Measurements from ENCODE around the gene PER1. TPM values are rescaled to one million over a fixed set of nuclear protein-coding genes. Genes with fewer than 3 reads are reported as not detected.
"Not testable (repeated sequence)": the region's sequence is repeated elsewhere in the genome, so short reads cannot be mapped to it uniquely, and the experiment has no call there.

Gene PER1
- total RNA-seq, 2 experiments from 2014 or later = 123 to 129 TPM

DNA sequence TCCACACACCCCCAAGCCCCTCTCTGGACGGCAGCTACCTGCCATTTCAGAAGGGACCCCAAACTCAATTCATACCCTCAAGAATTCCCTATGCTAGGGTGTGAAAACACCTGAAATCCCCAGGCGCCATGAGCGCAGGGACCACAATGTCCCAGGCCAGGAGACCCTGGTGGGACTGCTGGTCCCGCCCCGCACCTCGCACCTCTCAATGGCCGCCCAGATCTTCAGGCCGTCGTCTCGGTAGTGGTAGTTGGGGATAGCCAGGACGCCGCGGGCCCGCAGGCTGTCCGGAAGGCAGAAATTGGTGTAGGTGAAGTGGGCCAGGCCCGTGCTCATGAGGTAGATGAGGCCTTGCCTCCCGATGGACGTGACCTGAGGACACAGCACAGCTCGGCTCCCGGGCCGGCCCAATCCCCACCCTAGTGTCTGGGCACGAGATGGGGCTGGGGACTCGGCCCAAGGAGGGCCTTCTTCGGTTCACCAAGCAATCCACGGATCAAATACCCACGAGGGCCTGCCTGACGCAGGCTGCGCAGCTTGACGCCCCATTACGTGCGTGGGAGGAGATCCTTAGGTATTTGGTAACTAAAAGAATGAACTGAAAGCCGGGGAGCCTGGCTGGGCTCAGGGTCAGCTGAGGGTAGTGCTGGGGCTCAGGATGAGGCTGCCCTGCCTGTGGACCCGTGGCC lies 43.1 kb downstream of the PER1 start:
- H3K4me1 Mint-ChIP-seq (ENCODE audit: low read depth) = no peaks in the 10 kb centered on the region
- no peak overlapping the region for H3K27ac Mint-ChIP-seq
- H3K36me3 Mint-ChIP-seq (ENCODE audit: low read depth) = no peaks in the 10 kb centered on the region
- no peak overlapping the region for H3K4me3 Mint-ChIP-seq
- POLR2A ChIA-PET = interaction anchor here (1.5 to 3.5 kb wide), 3 partner anchors 10 to 64 kb away, joined by 3 to 18 read pairs (median 8); partner anchors contain the start of gene ALOXE3
- TF ChIP-seq, protein P1, sequence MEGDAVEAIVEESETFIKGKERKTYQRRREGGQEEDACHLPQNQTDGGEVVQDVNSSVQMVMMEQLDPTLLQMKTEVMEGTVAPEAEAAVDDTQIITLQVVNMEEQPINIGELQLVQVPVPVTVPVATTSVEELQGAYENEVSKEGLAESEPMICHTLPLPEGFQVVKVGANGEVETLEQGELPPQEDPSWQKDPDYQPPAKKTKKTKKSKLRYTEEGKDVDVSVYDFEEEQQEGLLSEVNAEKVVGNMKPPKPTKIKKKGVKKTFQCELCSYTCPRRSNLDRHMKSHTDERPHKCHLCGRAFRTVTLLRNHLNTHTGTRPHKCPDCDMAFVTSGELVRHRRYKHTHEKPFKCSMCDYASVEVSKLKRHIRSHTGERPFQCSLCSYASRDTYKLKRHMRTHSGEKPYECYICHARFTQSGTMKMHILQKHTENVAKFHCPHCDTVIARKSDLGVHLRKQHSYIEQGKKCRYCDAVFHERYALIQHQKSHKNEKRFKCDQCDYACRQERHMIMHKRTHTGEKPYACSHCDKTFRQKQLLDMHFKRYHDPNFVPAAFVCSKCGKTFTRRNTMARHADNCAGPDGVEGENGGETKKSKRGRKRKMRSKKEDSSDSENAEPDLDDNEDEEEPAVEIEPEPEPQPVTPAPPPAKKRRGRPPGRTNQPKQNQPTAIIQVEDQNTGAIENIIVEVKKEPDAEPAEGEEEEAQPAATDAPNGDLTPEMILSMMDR (IDR thresholded peaks at IDR 0.05) = no peak
- DNase-seq (no peak), ATAC-seq (no peak)
- intact Hi-C loops (cut with micrococcal nuclease) = no loop called here
- no peaks in the 10 kb centered on the region for H3K9me3 Mint-ChIP-seq
- CTCF ChIA-PET = interaction anchor here (0.7 to 9.8 kb wide), 20 partner anchors 8 to 198 kb away, joined by 3 to 162 read pairs (median 7); partner anchors contain the start of genes ALOXE3 and SLC25A35
- peaks cover 9% of the 10 kb centered on the region for H3K27me3 Mint-ChIP-seq

DNA sequence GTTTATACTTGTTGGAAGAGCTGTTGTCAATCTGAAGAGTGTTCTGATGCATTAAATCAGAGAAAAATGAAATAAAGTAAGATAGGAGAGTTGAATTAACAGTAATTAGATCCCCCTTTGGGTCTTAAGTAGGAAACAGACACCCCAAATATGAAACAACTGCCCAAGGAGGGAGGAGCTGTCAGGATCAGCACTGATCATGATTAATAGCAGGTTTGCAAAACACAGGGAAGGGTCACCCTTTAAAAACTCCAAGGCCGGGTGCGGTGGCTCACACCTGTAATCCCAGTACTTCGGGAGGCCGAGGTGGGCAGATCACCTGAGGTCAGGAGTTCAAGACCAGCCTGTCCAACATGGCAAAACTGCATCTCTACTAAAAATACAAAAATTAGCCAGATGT lies 45.2 kb downstream of the PER1 start:
- H3K4me1 Mint-ChIP-seq (ENCODE audit: low read depth); H3K9me3 Mint-ChIP-seq; DNase-seq; H3K27me3 Mint-ChIP-seq; ATAC-seq; H3K27ac Mint-ChIP-seq; H3K36me3 Mint-ChIP-seq (ENCODE audit: low read depth); H3K4me3 Mint-ChIP-seq; intact Hi-C loops (cut with micrococcal nuclease): not testable (repeated sequence)
- POLR2A ChIA-PET = interaction anchor here (0.7 kb wide), 1 partner anchor 35 kb away, joined by 3 read pairs; no protein-coding TSS in a partner anchor
- CTCF ChIA-PET = interaction anchor here (1.3 to 9.8 kb wide), 5 partner anchors 12 to 46 kb away, joined by 4 to 162 read pairs (median 15); no protein-coding TSS in a partner anchor

DNA sequence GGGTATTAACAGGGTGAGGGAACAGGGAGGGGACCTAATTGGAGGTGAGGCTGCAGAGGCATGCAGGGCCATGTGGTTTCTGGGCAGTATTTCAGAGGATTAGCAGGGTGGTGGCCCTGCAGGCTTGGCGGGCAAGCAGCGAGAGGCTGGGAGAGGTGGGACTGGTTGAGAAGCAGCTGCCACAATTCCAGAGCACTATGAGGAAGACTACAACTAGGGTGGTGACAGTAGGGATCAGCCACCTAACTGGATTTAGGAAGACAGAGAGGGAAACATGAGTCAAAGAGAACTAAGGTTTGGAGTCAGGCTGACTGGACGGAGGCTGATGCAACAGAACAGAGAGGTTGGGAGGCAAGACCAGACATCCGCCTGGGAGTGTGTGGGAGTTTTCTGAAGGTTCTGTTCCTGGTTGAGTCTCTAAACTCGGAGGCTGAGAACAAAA lies 46.2 kb downstream of the PER1 start:
- CTCF ChIA-PET = interaction anchor here (1.3 to 9.8 kb wide), 7 partner anchors 12 to 49 kb away, joined by 4 to 162 read pairs (median 19); partner anchors contain the start of gene ALOXE3
- H3K27ac Mint-ChIP-seq = no peak overlapping the region
- intact Hi-C loops (cut with micrococcal nuclease) = no loop called here

DNA sequence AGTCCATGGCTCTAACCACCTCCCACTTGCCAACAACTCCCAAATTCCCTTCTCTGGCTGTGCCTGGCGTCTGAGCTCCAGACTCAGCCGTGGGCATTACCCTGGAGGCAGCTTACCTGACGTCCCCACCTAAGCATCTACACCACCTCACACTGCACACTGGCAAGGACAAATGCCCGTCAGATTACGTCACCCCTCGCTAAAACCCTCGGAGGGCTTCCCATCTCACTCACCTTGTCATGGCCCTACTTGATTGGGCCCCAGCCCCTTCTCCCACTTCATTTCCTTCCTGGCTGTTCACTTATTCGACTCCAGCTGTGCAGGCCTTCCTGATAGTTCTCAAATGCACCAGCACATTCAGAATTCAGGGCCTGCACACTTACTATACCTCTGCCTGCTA lies 47.3 kb downstream of the PER1 start:
- ChIA-PET POLR2A (interaction anchor here (1.4 to 1.6 kb wide), 2 partner anchors 14 to 68 kb away, joined by 4 read pairs; no protein-coding TSS in a partner anchor), CTCF (interaction anchor here (0.9 to 9.8 kb wide), 6 partner anchors 13 to 64 kb away, joined by 3 to 162 read pairs (median 17); partner anchors contain the start of gene ALOXE3)
- Mint-ChIP-seq H3K27ac (no peak overlapping the region), H3K4me1 (ENCODE audit: low read depth) (no peaks in the 10 kb centered on the region), H3K36me3 (ENCODE audit: low read depth) (no peaks in the 10 kb centered on the region), H3K27me3 (peaks cover 1% of the 10 kb centered on the region), H3K9me3 (no peaks in the 10 kb centered on the region), H3K4me3 (no peak overlapping the region)
- intact Hi-C loops (cut with micrococcal nuclease) = no loop called here
- TF ChIP-seq, protein P1 (IDR thresholded peaks at IDR 0.05) = no peak
- ATAC-seq (no peak), DNase-seq (no peak)

More for the DNA sequence above, 46.2 kb downstream of the PER1 start:
- ATAC-seq (no peak), DNase-seq (no peak)
- Mint-ChIP-seq H3K9me3 (no peaks in the 10 kb centered on the region), H3K4me3 (no peak overlapping the region), H3K36me3 (ENCODE audit: low read depth) (no peaks in the 10 kb centered on the region), H3K4me1 (ENCODE audit: low read depth) (no peaks in the 10 kb centered on the region), H3K27me3 (peaks cover 1% of the 10 kb centered on the region)
- TF ChIP-seq, protein P1 (IDR thresholded peaks at IDR 0.05) = no peak
- POLR2A ChIA-PET = no interaction called here

DNA sequence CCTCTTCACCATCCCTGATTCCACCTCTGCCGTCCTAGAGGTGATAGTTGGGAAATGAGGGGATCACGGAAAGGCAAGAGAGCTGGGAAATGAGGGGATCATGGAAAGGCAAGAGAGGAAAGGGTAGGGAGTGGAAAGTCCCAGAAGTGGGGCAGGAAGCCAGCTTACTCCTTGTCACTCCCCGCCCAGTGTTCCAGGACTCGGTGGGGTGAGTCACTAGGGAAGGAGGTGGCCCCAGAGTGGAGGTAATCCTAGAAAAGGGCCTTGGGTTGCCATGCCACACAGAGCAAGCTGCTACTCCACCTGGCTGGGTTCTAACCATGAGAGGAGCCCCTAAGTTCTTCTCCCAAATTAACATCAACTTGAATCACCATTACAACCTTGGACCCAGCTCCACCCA lies 48.7 kb downstream of the PER1 start:
- ChIA-PET POLR2A (interaction anchor here (1.4 kb wide), 1 partner anchor 16 kb away, joined by 4 read pairs; no protein-coding TSS in a partner anchor), CTCF (interaction anchor here (1.4 to 9.8 kb wide), 6 partner anchors 12 to 198 kb away, joined by 4 to 162 read pairs (median 20); partner anchors contain the start of gene ALOXE3)
- ATAC-seq (no peak), DNase-seq (no peak)
- no peaks in the 10 kb centered on the region for H3K36me3 Mint-ChIP-seq (ENCODE audit: low read depth)
- H3K4me1 Mint-ChIP-seq (ENCODE audit: low read depth) = no peaks in the 10 kb centered on the region
- intact Hi-C loops (cut with micrococcal nuclease) = no loop called here
- TF ChIP-seq, protein P1 (IDR thresholded peaks at IDR 0.05) = no peak
- H3K9me3 Mint-ChIP-seq = no peaks in the 10 kb centered on the region
- no peak overlapping the region for H3K27ac Mint-ChIP-seq
- H3K27me3 Mint-ChIP-seq = no peaks in the 10 kb centered on the region
- no peak overlapping the region for H3K4me3 Mint-ChIP-seq

Measured in activated CD8-positive, alpha-beta T cell treated with anti-CD3 and anti-CD28 coated beads for 36 hours (primary cell).